Heart right ventricle (tissue), 16 donors: ENCODE data around the gene OMA1. TPM values are rescaled to one million over a fixed set of nuclear protein-coding genes. Genes with fewer than 3 reads are reported as not detected.

ENCODE experiments used
- ATAC-seq, 8 donors: fragments of 200-7000 bp; cut with Tn5 transposase; one replicate each; pipeline ENCODE4 v1.9.1; 2020; ENCODE audit warnings: mild to moderate bottlenecking in 8 of 8, moderate library complexity in 8 of 8, moderate number of reproducible peaks in 1 of 8
- DNase-seq, 2 donors: peaks; one replicate each; pipeline ENCODE4 v3.0.0-alpha.2; 2020
- H3K27ac ChIP-seq, 10 donors: fragments of 200-600 bp; sonication (generic) in 2 of 10; one replicate each; pipeline versions ENCODE4 v1.5.0 to v1.8.0; 2020 to 2022; ENCODE audit warnings: mild to moderate bottlenecking in 3 of 10
- H3K27me3 ChIP-seq, 7 donors: fragments of 200-600 bp; one replicate each; pipeline ENCODE4 v1.8.0; 2021 to 2022; ENCODE audit warnings: mild to moderate bottlenecking in 2 of 7
- H3K36me3 ChIP-seq, 9 donors: fragments of 200-600 bp; sonication (generic) in 1 of 9; one replicate each; pipeline versions ENCODE4 v1.5.0 to v1.8.0; 2020 to 2022; ENCODE audit warnings: mild to moderate bottlenecking in 2 of 9
- H3K4me1 ChIP-seq, 9 donors: fragments of 200-600 bp; sonication (generic) in 1 of 9; one replicate each; pipeline versions ENCODE4 v1.5.0 to v1.8.0; 2020 to 2022; ENCODE audit warnings: mild to moderate bottlenecking in 4 of 9
- H3K4me3 ChIP-seq, 10 donors: fragments of 200-600 bp; sonication (generic) in 2 of 10; one replicate each; pipeline versions ENCODE4 v1.5.0 to v1.8.0; 2020 to 2022; ENCODE audit warnings: mild to moderate bottlenecking in 7 of 10, moderate library complexity in 2 of 10
- H3K9me3 ChIP-seq, 11 donors: fragments of 200-600 bp in 10 of 11; sonication (generic) in 2 of 11; one replicate each; pipeline versions ENCODE4 v1.5.0 to v1.8.0; 2013 to 2022; ENCODE audit warnings: mild to moderate bottlenecking in 2 of 11, control low read depth in 1 of 11, moderate library complexity in 1 of 11
- CTCF ChIP-seq, 9 donors: fragments of 200-600 bp; sonication (generic) in 2 of 9; IDR thresholded peaks; one replicate each; pipeline versions ENCODE4 v1.5.0 to v1.8.0; 2021 to 2022; ENCODE audit warnings: antibody characterized with exemption in 9 of 9, mild to moderate bottlenecking in 5 of 9, moderate library complexity in 1 of 9
- WGBS, 2 donors: extraction: QIAGEN DNeasy Blood & Tissue Kit; methylation state at CpG; one replicate each; pipeline ENCODE4 v1.1.7; 2013; ENCODE audit warnings: inconsistent platforms in 1 of 2; 5-methylcytosine and 5-hydroxymethylcytosine counted together
- intact Hi-C, 10 donors: fragments of 100-400 bp; cut with DNase I; formaldehyde crosslinking; loops; one replicate each; pipeline versions ENCODE4 v1.11.1 to v1.14.2; 2022
- polyA plus RNA-seq, 2 donors: library from polyadenylated mRNA; stranded (reverse); fragments of 200-250 nt; gene quantifications; one replicate each; pipeline ENCODE4 v1.2.3, GENCODE V29; 2013
- total RNA-seq, 10 donors: library from RNA; stranded (reverse); fragmentation: NEBNext Ultra II Directional in 3 of 10; extraction: Animal tissue kit (Norgen Biotek cat#: 25700) in 3 of 10; gene quantifications; one replicate each; pipeline versions ENCODE4 v1.2.1 to v1.2.4, GENCODE V29; 2021 to 2023
- donor health status: Arrhythmogenic right ventricular cardiomyopathy.
- donor health status: ischemic (EF 13 %, LVEDD 7.1; RV severe dilation, severe dysfunction).
- donor health status: healthy with polysubstance abuse.
- donor health status: DM: no; HTN: yes; CAD: no.
- donor health status: DM: no; HTN: no; CAD: no.
- donor health status: ischemic (EF 25% LVEDD 6.9; RV normal size, moderate dysfunction).
- donor health status: ischemic (EF 25% LVEDD 5.7; RV mildly dilated, moderate dysfunction).
- donor health status: healthy.
- donor health status: DM: yes; HTN: yes; CAD: no.
- donor health status: Ischemic cardiomyopathy.
- donor health status: ischemic (EF 35%, LVEDD 5.7; RV mildly dilated, moderate dysfunction).
- donor health status: nonischemic (EF 11% LVEDD 7.7; RV severe dilation, severe dysfunction).
- donor health status: DM: yes; HTN: yes; CAD: no.
- donor health status: PGD.
- donor health status: ischemic (EF 29% LVEDD 5.4; RV normal size, mild dysfunction).
- donor health status: nonischemic (EF 23%, LVEDD 6.1; RV moderate dilation, normal function).

OMA1 gene
- total and polyA plus RNA-seq, 12 donors, result 8.2 to 50.9 (median 34.1) TPM

GRCh38 chr1:58466630-58467241, 79.8 kb downstream of the OMA1 start:
- intact Hi-C loops, result no loop called here
- no peaks in the 10 kb centered on the region for H3K27me3 ChIP-seq
- H3K36me3 ChIP-seq, result no peaks in the 10 kb centered on the region
- H3K27ac ChIP-seq, result no peak overlapping the region
- 57 to 65% methylated on average over 6 of the region's 6 CpGs for WGBS, 2 donors
- H3K4me1 ChIP-seq, result peaks cover 0 to 32% (median 10%) of the 10 kb centered on the region in 9 donors
- DNase-seq (no peak), ATAC-seq (no peak)
- TF ChIP-seq CTCF (IDR thresholded peaks at IDR 0.05), result no peak
- H3K9me3 ChIP-seq, result no peaks in the 10 kb centered on the region
- H3K4me3 ChIP-seq, result no peak overlapping the region

GRCh38 chr1:58465825-58466629, 80.5 kb downstream of the OMA1 start:
- Histone ChIP-seq H3K4me1 (peaks cover 0 to 31% (median 10%) of the 10 kb centered on the region in 9 donors), H3K9me3 (no peaks in the 10 kb centered on the region), H3K27me3 (no peaks in the 10 kb centered on the region), H3K27ac (no peak overlapping the region), H3K4me3 (no peak overlapping the region), H3K36me3 (no peaks in the 10 kb centered on the region)
- TF ChIP-seq CTCF (IDR thresholded peaks at IDR 0.05), result no peak
- DNase-seq (no peak), ATAC-seq (no peak)
- WGBS, 2 donors, result 61 to 71% methylated on average over 13 of the region's 13 CpGs
- intact Hi-C loops, result no loop called here

GRCh38 chr1:58465176-58465575, 81.3 kb downstream of the OMA1 start:
- no peak for ATAC-seq
- H3K9me3 ChIP-seq, result no peaks in the 10 kb centered on the region
- no peaks in the 10 kb centered on the region for H3K36me3 ChIP-seq
- intact Hi-C loops, result no loop called here
- no peak overlapping the region for H3K27ac ChIP-seq
- DNase-seq, result no peak
- 73 to 89% methylated on average over 6 of the region's 6 CpGs for WGBS, 2 donors
- no peaks in the 10 kb centered on the region for H3K27me3 ChIP-seq
- no peak for TF ChIP-seq CTCF (IDR thresholded peaks at IDR 0.05)
- peaks cover 0 to 22% (median 10%) of the 10 kb centered on the region in 9 donors for H3K4me1 ChIP-seq
- no peak overlapping the region for H3K4me3 ChIP-seq

- H3K36me3 ChIP-seq, result no peaks in the 10 kb centered on the region
- intact Hi-C loops, result no loop called here
- peaks cover 0 to 10% (median 0%) of the 10 kb centered on the region in 11 donors for H3K9me3 ChIP-seq
- no peak overlapping the region for H3K4me3 ChIP-seq
- H3K27ac ChIP-seq, result no peak overlapping the region
- H3K27me3 ChIP-seq, result no peaks in the 10 kb centered on the region
- ATAC-seq (no peak), DNase-seq (no peak)
- TF ChIP-seq CTCF (IDR thresholded peaks at IDR 0.05), result no peak
- peaks cover 0 to 12% (median 0%) of the 10 kb centered on the region in 9 donors for H3K4me1 ChIP-seq
- WGBS, 2 donors, result 30% methylated on average over 2 of the region's 2 CpGs
Observed at GRCh38 chr1:58460469-58460868, 86.1 kb downstream of the OMA1 start.
